IMR-90 (cell line): ENCODE measurements around the gene RGS12. TPM values are rescaled to one million over a fixed set of nuclear protein-coding genes. Genes with fewer than 3 reads are reported as not detected.
A peak's percentile ranks its signal among the peaks of the same experiment; 100 is the strongest.

ENCODE experiments used
- ATAC-seq: fragments of 200-7000 bp; cut with Tn5 transposase; 2 replicates; pipeline ENCODE4 v1.9.1; 2020; ENCODE audit warnings: low read depth, mild to moderate bottlenecking, moderate library complexity
- BruUV-seq: library from RNA; stranded (reverse); fragments of 400-500 nt; replicated peaks from 2 replicates; lab custom pipeline; 2021; lab: Mats Ljungman, UMichigan
- CTCF ChIA-PET: fragments of 300-600 bp; formaldehyde crosslinking; extraction: SDS; loops from one replicate; lab custom pipeline; 2021; ENCODE audit warnings: antibody characterized with exemption; lab: Yijun Ruan, JAX
- POLR2A ChIA-PET: fragments of 300-600 bp; sonication (Branson Sonifier 250); formaldehyde crosslinking; loops from one replicate; lab custom pipeline; 2022; ENCODE audit warnings: antibody characterized with exemption; ENCODE audit not compliant: unreplicated experiment; lab: Charles Lee
- DNase-seq: peaks from one replicate; pipeline ENCODE4 v3.0.0; 2013
- H2AFZ ChIP-seq: replicated peaks from 2 replicates; pipeline ENCODE3; 2013; ENCODE audit warnings: low read length, mild to moderate bottlenecking; ENCODE audit not compliant: poor library complexity
- H2AK5ac ChIP-seq: 2 replicates; pipeline ENCODE4 v1.6.1; 2013; ENCODE audit warnings: low read depth, low read length, inconsistent platforms
- H2AK9ac ChIP-seq: replicated peaks from 2 replicates; pipeline ENCODE3; 2013; ENCODE audit warnings: mild to moderate bottlenecking, low read depth, low read length, moderate library complexity; ENCODE audit not compliant: poor library complexity
- H2BK120ac ChIP-seq: 2 replicates; pipeline ENCODE4 v1.6.1; 2013; ENCODE audit warnings: low read depth, low read length, inconsistent platforms
- H2BK15ac ChIP-seq: 3 replicates; pipeline ENCODE4 v1.6.1; 2013; ENCODE audit warnings: low read depth, low read length, inconsistent platforms
- H2BK20ac ChIP-seq: 2 replicates; pipeline ENCODE4 v1.6.1; 2013; ENCODE audit warnings: low read depth, mild to moderate bottlenecking, inconsistent platforms, low read length, moderate library complexity
- H2BK5ac ChIP-seq: 2 replicates; pipeline ENCODE4 v1.6.1; 2013; ENCODE audit warnings: mild to moderate bottlenecking, low read depth, low read length, inconsistent platforms; ENCODE audit not compliant: poor library complexity, severe bottlenecking
- H3K14ac ChIP-seq: replicated peaks from 2 replicates; pipeline ENCODE4 v1.6.1; 2013; ENCODE audit warnings: low read depth, low read length, inconsistent platforms
- H3K18ac ChIP-seq: 2 replicates; pipeline ENCODE4 v1.6.1; 2013; ENCODE audit warnings: low read depth, low read length, control low read depth
- H3K23ac ChIP-seq: 2 replicates; pipeline ENCODE4 v1.6.1; 2013; ENCODE audit warnings: low read depth, low read length, inconsistent platforms
- H3K27ac ChIP-seq: 2 replicates; pipeline ENCODE4 v1.5.1; 2013; ENCODE audit warnings: mild to moderate bottlenecking, control low read depth, low read length; ENCODE audit not compliant: insufficient read depth
- H3K27me3 ChIP-seq: 2 replicates; pipeline ENCODE4 v1.6.1; 2013; ENCODE audit warnings: low read length; ENCODE audit not compliant: control insufficient read depth, insufficient read depth
- H3K36me3 ChIP-seq: 2 replicates; pipeline ENCODE4 v1.6.1; 2013; ENCODE audit warnings: low read length, mixed read lengths; ENCODE audit not compliant: control insufficient read depth, insufficient read depth
- H3K4ac ChIP-seq: 2 replicates; pipeline ENCODE4 v1.6.1; 2013; ENCODE audit warnings: low read depth, low read length, inconsistent platforms
- H3K4me1 ChIP-seq: 2 replicates; pipeline ENCODE4 v1.6.1; 2013; ENCODE audit warnings: low read length, mixed read lengths; ENCODE audit not compliant: control insufficient read depth, insufficient read depth
- H3K4me2 ChIP-seq: 2 replicates; pipeline ENCODE4 v1.6.1; 2013; ENCODE audit warnings: low read depth, mild to moderate bottlenecking, control low read depth, low read length, moderate library complexity
- H3K4me3 ChIP-seq: 2 replicates; pipeline ENCODE4 v1.5.1; 2013; ENCODE audit warnings: low read depth, mild to moderate bottlenecking, control low read depth, low read length, moderate library complexity; ENCODE audit not compliant: insufficient read depth
- H3K56ac ChIP-seq: 2 replicates; pipeline ENCODE4 v1.6.1; 2013; ENCODE audit warnings: low read length, inconsistent platforms; ENCODE audit not compliant: insufficient read depth; ENCODE audit errors: extremely low read depth
- H3K79me1 ChIP-seq, 2 experiments: 2 replicates each; pipeline ENCODE4 v1.6.1; 2013; ENCODE audit warnings: low read length in 2 of 2, inconsistent platforms in 1 of 2, low read depth in 1 of 2
- H3K9ac ChIP-seq: 2 replicates; pipeline ENCODE4 v1.6.1; 2013; ENCODE audit warnings: low read depth, low read length, control low read depth
- H3K9me1 ChIP-seq: 2 replicates; pipeline ENCODE4 v1.6.1; 2013; ENCODE audit warnings: low read length, inconsistent platforms; ENCODE audit not compliant: insufficient read depth
- H3K9me3 ChIP-seq: 2 replicates; pipeline ENCODE4 v1.6.1; 2013; ENCODE audit warnings: low read length; ENCODE audit not compliant: control insufficient read depth, insufficient read depth
- H4K20me1 ChIP-seq: 2 replicates; pipeline ENCODE4 v1.6.1; 2013; ENCODE audit warnings: low read length, inconsistent platforms; ENCODE audit not compliant: insufficient read depth
- H4K5ac ChIP-seq: 2 replicates; pipeline ENCODE4 v1.6.1; 2013; ENCODE audit warnings: mild to moderate bottlenecking, low read depth, low read length, control low read depth
- H4K8ac ChIP-seq, 2 experiments: 2 replicates each; pipeline ENCODE4 v1.6.1; 2013; ENCODE audit warnings: low read depth in 2 of 2, low read length in 2 of 2, control low read depth in 1 of 2, inconsistent platforms in 1 of 2
- H4K91ac ChIP-seq: 2 replicates; pipeline ENCODE4 v1.6.1; 2013; ENCODE audit warnings: low read depth, low read length, inconsistent platforms; ENCODE audit not compliant: insufficient read depth
- BHLHE40 ChIP-seq: fragments of 150-350 bp; IDR thresholded peaks from 2 replicates; pipeline ENCODE4 v1.6.1; 2016; ENCODE audit warnings: mild to moderate bottlenecking, low read depth, low read length
- CHD1 ChIP-seq: IDR thresholded peaks from 2 replicates; pipeline ENCODE4 v1.6.1; 2012; ENCODE audit warnings: low read depth, low read length, improper control_type of control experiment
- CTCF ChIP-seq: conservative IDR thresholded peaks from 2 replicates; pipeline ENCODE4 v1.5.1; 2012; ENCODE audit warnings: mild to moderate bottlenecking, low read depth, low read length, improper control_type of control experiment
- ELK1 ChIP-seq: fragments of 150-350 bp; IDR thresholded peaks from 2 replicates; pipeline ENCODE4 v1.6.1; 2016; ENCODE audit warnings: low read depth, mild to moderate bottlenecking, low read length, moderate library complexity, borderline replicate concordance
- MAFK ChIP-seq: IDR thresholded peaks from 2 replicates; pipeline ENCODE4 v1.6.1; 2012; ENCODE audit warnings: low read depth, low read length, improper control_type of control experiment
- MAZ ChIP-seq: IDR thresholded peaks from 2 replicates; pipeline ENCODE4 v1.6.1; 2012; ENCODE audit warnings: low read depth, mild to moderate bottlenecking, low read length, improper control_type of control experiment, moderate library complexity, borderline replicate concordance
- MXI1 ChIP-seq: IDR thresholded peaks from 2 replicates; pipeline ENCODE4 v1.6.1; 2012; ENCODE audit warnings: low read depth, mild to moderate bottlenecking, low read length, moderate library complexity, borderline replicate concordance
- NFE2L2 ChIP-seq: fragments of 150-350 bp; IDR thresholded peaks from 2 replicates; pipeline ENCODE4 v1.6.1; 2016; ENCODE audit warnings: low read depth, mild to moderate bottlenecking, low read length
- POLR2A ChIP-seq: IDR thresholded peaks from 2 replicates; pipeline ENCODE4 v1.6.1; 2012; ENCODE audit warnings: mild to moderate bottlenecking, low read depth, low read length
- RAD21 ChIP-seq: IDR thresholded peaks from 2 replicates; pipeline ENCODE4 v1.6.1; 2012; ENCODE audit warnings: low read length, improper control_type of control experiment
- RCOR1 ChIP-seq: IDR thresholded peaks from 2 replicates; pipeline ENCODE4 v1.6.1; 2012; ENCODE audit warnings: mild to moderate bottlenecking, low read length, improper control_type of control experiment; ENCODE audit not compliant: insufficient replicate concordance
- RFX5 ChIP-seq: IDR thresholded peaks from 2 replicates; pipeline ENCODE4 v1.8.0; 2012; ENCODE audit warnings: low read depth, mild to moderate bottlenecking, low read length, moderate library complexity
- SMC3 ChIP-seq: fragments of 150-350 bp; IDR thresholded peaks from 2 replicates; pipeline ENCODE4 v1.6.1; 2016; ENCODE audit warnings: low read depth, mild to moderate bottlenecking, antibody characterized with exemption, low read length, moderate library complexity
- USF2 ChIP-seq: fragments of 150-350 bp; IDR thresholded peaks from 2 replicates; pipeline ENCODE4 v1.6.1; 2017; ENCODE audit warnings: mild to moderate bottlenecking, antibody characterized with exemption, low read length, low read depth
- WGBS, 2 experiments: methylation state at CpG; one replicate each; pipeline versions ENCODE4 v1.1.5 to v1.1.7; 2013; ENCODE audit warnings: missing lambda C conversion rate in 2 of 2; ENCODE audit not compliant: insufficient read length in 1 of 2; ENCODE audit errors: extremely low coverage in 2 of 2; 5-methylcytosine and 5-hydroxymethylcytosine counted together
- dilution Hi-C: fragments of 300-500 bp; cut with HindIII; formaldehyde crosslinking; loops from one replicate; pipeline ENCODE4 v1.14.3; 2018; ENCODE audit warnings: low sequenced_read_pairs; ENCODE audit not compliant: unreplicated experiment
- in situ Hi-C: fragments of 300-500 bp; cut with MboI; formaldehyde crosslinking; loops from 3 replicates; pipeline ENCODE4 v1.14.3; 2019; ENCODE audit warnings: low sequenced_read_pairs, inconsistent platforms, mixed read lengths
- intact Hi-C: fragments of 100-400 bp; cut with micrococcal nuclease; formaldehyde crosslinking; loops from 2 replicates; pipeline ENCODE4 v1.10.0; 2022
- polyA plus RNA-seq, 3 experiments: library from polyadenylated mRNA; depleted of rRNA; stranded (reverse); fragments of >200 nt; gene quantifications; 2 replicates each; pipeline ENCODE4 v1.2.3, GENCODE V29; 2012; ENCODE audit warnings: low replicate concordance in 1 of 3
- total RNA-seq: library from RNA; depleted of rRNA; stranded (reverse); fragments of >200 nt; gene quantifications from 2 replicates; pipeline ENCODE4 v1.2.3, GENCODE V29; 2012

RGS12 gene
- total and polyA plus RNA-seq, 2 of the 4 experiments (the other 2 are of a cell fraction): 11.8 to 12.0 TPM

DNA sequence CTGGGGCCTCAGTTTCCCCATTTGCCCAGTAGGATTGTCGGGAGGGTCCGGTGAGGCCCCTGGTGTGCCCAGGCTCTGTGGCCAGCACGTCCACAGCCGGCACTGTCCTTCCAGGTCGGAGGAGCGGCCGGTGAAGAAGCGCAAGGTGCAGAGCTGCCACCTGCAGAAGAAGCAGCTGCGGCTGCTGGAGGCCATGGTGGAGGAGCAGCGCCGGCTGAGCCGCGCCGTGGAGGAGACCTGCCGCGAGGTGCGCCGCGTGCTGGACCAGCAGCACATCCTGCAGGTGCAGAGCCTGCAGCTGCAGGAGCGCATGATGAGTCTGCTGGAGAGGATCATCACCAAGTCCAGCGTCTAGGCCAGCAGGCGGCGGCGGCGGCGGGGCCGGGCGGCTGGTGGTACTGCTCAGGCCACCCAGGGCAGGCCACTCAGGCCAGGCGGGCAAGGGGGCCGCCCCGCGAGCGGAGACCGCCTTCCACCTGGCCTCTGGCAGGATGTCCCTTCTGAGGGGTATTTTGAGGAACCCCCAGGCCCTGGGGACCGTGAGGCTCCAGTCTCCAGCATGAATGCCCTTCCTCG is 37.1 kb upstream of the RGS12 start:
- no peak overlapping the region for H3K14ac ChIP-seq
- WGBS, 2 experiments: 99% methylated on average over 19 of the region's 36 CpGs; no CpG with 5 or more reads in 1 of the 2 experiments
- H2BK5ac ChIP-seq: no peak overlapping the region
- no peaks in the 10 kb centered on the region for H3K36me3 ChIP-seq
- no peak overlapping the region for H2AFZ ChIP-seq
- ChIA-PET CTCF (no interaction called here), POLR2A (no interaction called here)
- no peak for DNase-seq
- no peak overlapping the region for H2AK5ac ChIP-seq
- ATAC-seq: no peak
- no peak for TF ChIP-seq SMC3
- no peak for TF ChIP-seq MAZ
- TF ChIP-seq MAFK: no peak
- no peak for TF ChIP-seq RCOR1
- no peak for TF ChIP-seq MXI1
- TF ChIP-seq CHD1: no peak
- TF ChIP-seq USF2: no peak
- TF ChIP-seq NFE2L2: no peak
- TF ChIP-seq RAD21: no peak
- TF ChIP-seq BHLHE40: no peak
- no peak for TF ChIP-seq CTCF
- TF ChIP-seq ELK1: no peak
- TF ChIP-seq POLR2A: no peak
- no peak for TF ChIP-seq RFX5
- no peak overlapping the region for H3K9ac ChIP-seq
- no peaks in the 10 kb centered on the region for H3K9me1 ChIP-seq
- peak overlapping the region; percentile 16 for H2AK9ac ChIP-seq
- H3K4me3 ChIP-seq: no peak overlapping the region
- no peaks in the 10 kb centered on the region for H3K9me3 ChIP-seq
- H3K4me1 ChIP-seq: no peaks in the 10 kb centered on the region
- intact Hi-C loops: no loop called here
- H3K4me2 ChIP-seq: no peak overlapping the region
- no peak overlapping the region for H4K91ac ChIP-seq
- in situ Hi-C loops: no loop called here
- H2BK120ac ChIP-seq: no peak overlapping the region
- BruUV-seq: no TSS peak
- H3K23ac ChIP-seq: no peak overlapping the region
- H3K4ac ChIP-seq: no peak overlapping the region
- H4K20me1 ChIP-seq: no peaks in the 10 kb centered on the region
- no peaks in the 10 kb centered on the region for H3K79me1 ChIP-seq
- no peak overlapping the region for H3K18ac ChIP-seq
- no peak overlapping the region for H4K8ac ChIP-seq
- no peak overlapping the region for H2BK15ac ChIP-seq
- dilution Hi-C loops: no loop called here
- no peaks in the 10 kb centered on the region; the same call in 1 of the 2 replicates for H3K27me3 ChIP-seq
- no peak overlapping the region for H3K56ac ChIP-seq
- H3K27ac ChIP-seq: no peak overlapping the region
- H4K5ac ChIP-seq: no peak overlapping the region
- no peak overlapping the region for H2BK20ac ChIP-seq
